C4-2B (cell line): ENCODE results near the gene KCNAB2.

ENCODE experiments used
- H3K27ac ChIP-seq: fragments of 450-650 bp; 2 replicates; pipeline ENCODE4 v1.5.1; 2017
- CTCF ChIP-seq: fragments of 450-650 bp; conservative IDR thresholded peaks from 2 replicates; pipeline ENCODE4 v1.5.1; 2017; ENCODE audit warnings: mild to moderate bottlenecking
- ZFX ChIP-seq: fragments of 450-650 bp; IDR thresholded peaks from 2 replicates; pipeline ENCODE4 v1.6.1; 2017

KCNAB2 gene

GRCh38 chr1:6117064-6117463 lies 71.4 kb downstream of the KCNAB2 start:
- TF ChIP-seq CTCF: no peak
- TF ChIP-seq ZFX: no peak
- no peak overlapping the region for H3K27ac ChIP-seq

- H3K27ac ChIP-seq: no peak overlapping the region
- no peak for TF ChIP-seq ZFX
- no peak for TF ChIP-seq CTCF
These were observed 71.9 kb downstream of the KCNAB2 start for GRCh38 chr1:6117624-6118023.

GRCh38 chr1:6118415-6118814 lies 72.7 kb downstream of the KCNAB2 start:
- no peak overlapping the region for H3K27ac ChIP-seq
- TF ChIP-seq ZFX (no peak), CTCF (no peak)

GRCh38 chr1:6121021-6121421 lies 75.3 kb downstream of the KCNAB2 start:
- H3K27ac ChIP-seq: no peak overlapping the region
- TF ChIP-seq CTCF: no peak
- no peak for TF ChIP-seq ZFX

- H3K27ac ChIP-seq: no peak overlapping the region
- no peak for TF ChIP-seq CTCF
- TF ChIP-seq ZFX: no peak
These were observed 76.1 kb downstream of the KCNAB2 start for GRCh38 chr1:6121651-6122370.

- H3K27ac ChIP-seq: no peak overlapping the region
- TF ChIP-seq CTCF (no peak), ZFX (no peak)
These were observed 77.4 kb downstream of the KCNAB2 start for GRCh38 chr1:6123083-6123482.

GRCh38 chr1:6123816-6124215 lies 78.1 kb downstream of the KCNAB2 start:
- TF ChIP-seq CTCF: no peak
- TF ChIP-seq ZFX: no peak

More at GRCh38 chr1:6123816-6124215, 78.1 kb downstream of the KCNAB2 start:
- no peak overlapping the region for H3K27ac ChIP-seq
